ENCODE measurements around the gene RLF. TPM values are rescaled to one million over a fixed set of nuclear protein-coding genes. Genes with fewer than 3 reads are reported as not detected.

Gene RLF
- total and polyA plus RNA-seq, 2 of the 8 experiments (the other 6 are each of a cell fraction or from before 2014, with no cell fraction given) = 4.2 to 18.0 TPM

DNA sequence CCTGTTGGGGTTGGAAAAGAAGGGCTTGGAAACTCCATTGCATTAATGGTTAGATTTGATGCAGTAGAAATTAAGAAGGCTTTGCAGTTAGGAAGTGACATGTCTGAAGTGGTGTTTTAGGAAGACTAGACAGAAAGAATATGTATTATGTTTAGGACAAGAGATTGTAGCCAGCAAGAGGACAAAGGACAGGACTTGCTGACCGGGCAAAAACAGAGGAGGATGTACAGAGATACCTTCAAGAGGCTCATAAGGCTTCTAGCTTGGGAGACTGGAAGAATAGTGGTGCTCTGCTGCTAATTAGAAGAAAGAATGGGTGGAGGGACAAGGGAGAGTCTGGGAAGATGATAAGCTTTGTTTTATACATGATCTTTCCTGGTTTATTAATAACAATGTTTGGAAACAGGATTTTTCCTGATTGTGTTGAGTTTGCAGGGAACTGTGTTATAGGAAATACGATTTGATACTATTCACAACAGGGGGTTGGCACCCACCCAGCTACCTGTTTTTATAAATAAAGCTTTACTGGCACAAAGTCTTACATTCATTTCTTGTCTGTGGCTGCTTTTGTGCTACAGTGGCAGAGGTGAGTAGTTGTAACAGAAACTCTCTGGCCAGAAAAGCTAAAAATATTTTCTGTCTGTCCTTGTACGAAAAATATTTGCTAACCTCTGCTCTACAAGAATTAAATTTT is 49.5 kb downstream of the RLF start:
- TF ChIP-seq YY1 (IDR thresholded peaks at IDR 0.05; ENCODE audit: low read depth, low read length) = no peak
- TF ChIP-seq MAFK (IDR thresholded peaks at IDR 0.05; ENCODE audit: low read depth, low read length) = peak; percentile 42; the same call in 1 of the 2 replicates
- no peak overlapping the region for H4K8ac ChIP-seq (ENCODE audit: extremely low read depth, insufficient read depth, low read length)
- DNase-seq (ENCODE audit: low read depth in 1 of 2, low spot score in 2 of 2) = no peak
- H2BK120ac ChIP-seq (replicated peaks; ENCODE audit: low read depth, low read length) = no peak overlapping the region
- H2AFZ ChIP-seq (ENCODE audit: low read length) = no peak overlapping the region
- no peak overlapping the region for H3K9ac ChIP-seq (replicated peaks in 1 of 4; ENCODE audit: extremely low read depth in 1 of 4, low read depth in 3 of 4, low read length in 3 of 4)
- WGBS, 2 experiments (ENCODE audit: extremely low coverage in 1 of 2, insufficient coverage in 1 of 2, insufficient read length in 1 of 2, insufficient replicate concordance in 2 of 2, low coverage in 1 of 2, low lambda C conversion rate in 2 of 2, missing lambda C conversion rate in 1 of 2) = 83% methylated on average over 3 of the region's 3 CpGs; no CpG with 5 or more reads in 1 of the 2 experiments
- no peaks in the 10 kb centered on the region for H3K79me2 ChIP-seq (ENCODE audit: control insufficient read depth in 1 of 2, insufficient read depth in 2 of 2, low read length in 2 of 2)
- no peaks in the 10 kb centered on the region for H3K79me1 ChIP-seq (ENCODE audit: low read depth, low read length)
- H3K23me2 ChIP-seq (ENCODE audit: low read depth, low read length) = no peaks in the 10 kb centered on the region
- H3K18ac ChIP-seq (ENCODE audit: extremely low read depth, low read length) = no peak overlapping the region
- no peaks in the 10 kb centered on the region for H3K9me3 ChIP-seq (ENCODE audit: insufficient read depth in 2 of 2, low read depth in 1 of 2, low read length in 1 of 2)
- H2AK5ac ChIP-seq (ENCODE audit: low read depth, low read length) = no peak overlapping the region
- no peak overlapping the region for H4K91ac ChIP-seq (replicated peaks; ENCODE audit: insufficient read length, low read length)
- H2BK20ac ChIP-seq (ENCODE audit: low read length) = no peak overlapping the region
- FAIRE-seq = no peak
- H3K36me3 ChIP-seq (ENCODE audit: control insufficient read depth in 2 of 4, insufficient read depth in 4 of 4, low read length in 3 of 4) = peaks cover 0 to 4% (median 3%) of the 10 kb centered on the region in 4 experiments; a peak in 3 of 8 replicates
- ChIA-PET POLR2A (ENCODE audit: partially characterized antibody) (interaction anchor here (1.1 to 1.6 kb wide), 3 partner anchors 10 to 52 kb away, joined by 3 to 5 read pairs (median 3); no protein-coding TSS in a partner anchor), CTCF (ENCODE audit: partially characterized antibody) (interaction anchor here (0.8 to 2.1 kb wide), 7 partner anchors 9 to 228 kb away, joined by 3 to 5 read pairs (median 3); no protein-coding TSS in a partner anchor)
- no peak overlapping the region for H4K5ac ChIP-seq (ENCODE audit: insufficient read length, low read depth, low read length)
- H2BK12ac ChIP-seq (ENCODE audit: low read depth, low read length) = no peak overlapping the region
- no peak overlapping the region for H2BK15ac ChIP-seq (ENCODE audit: low read length)
- no peak overlapping the region for H3K27ac ChIP-seq (ENCODE audit: low read depth, low read length)
- no peak overlapping the region for H3K14ac ChIP-seq (ENCODE audit: insufficient read length)
- no peak overlapping the region for H3K56ac ChIP-seq (replicated peaks; ENCODE audit: insufficient read length, low read depth, low read length)
- H3K27me3 ChIP-seq (replicated peaks in 1 of 4; ENCODE audit: control insufficient read depth in 3 of 4, extremely low read depth in 1 of 4, insufficient read depth in 3 of 4, low read length in 3 of 4) = no peaks in the 10 kb centered on the region
- no peak overlapping the region for H3K4me3 ChIP-seq (ENCODE audit: extremely low read depth in 1 of 4, insufficient read depth in 2 of 4, low read depth in 3 of 4, low read length in 4 of 4)
- H3K4ac ChIP-seq (replicated peaks; ENCODE audit: insufficient read length, low read depth, low read length) = no peak overlapping the region
- peaks cover 0 to 2% of the 10 kb centered on the region in 2 experiments for H4K20me1 ChIP-seq (replicated peaks in 1 of 2; ENCODE audit: control insufficient read depth in 1 of 2, insufficient read depth in 2 of 2, low read length in 2 of 2)
- H3K23ac ChIP-seq (ENCODE audit: insufficient read length) = no peak overlapping the region
- H2BK5ac ChIP-seq (ENCODE audit: low read depth, low read length) = no peak overlapping the region
- H3K4me1 ChIP-seq (replicated peaks in 1 of 4; ENCODE audit: control insufficient read depth in 3 of 4, insufficient read depth in 4 of 4, low read length in 3 of 4) = no peaks in the 10 kb centered on the region
- H3K4me2 ChIP-seq (ENCODE audit: insufficient read depth in 1 of 2, low read depth in 2 of 2, low read length in 2 of 2) = no peak overlapping the region
